Left ventricle myocardium inferior (tissue), 1 donor: Measurements from ENCODE around the gene COG7. TPM values are rescaled to one million over a fixed set of nuclear protein-coding genes. Genes with fewer than 3 reads are reported as not detected.
"Not testable (repeated sequence)": the region's sequence is repeated elsewhere in the genome, so short reads cannot be mapped to it uniquely, and the experiment has no call there.

Source experiments
- DNase-seq: peaks from one replicate; pipeline ENCODE4 v3.0.0-alpha.2; 2020
- H3K27ac ChIP-seq: fragments of 200-600 bp; replicated peaks from 2 replicates; pipeline ENCODE4 v1.8.0; 2021
- H3K27me3 ChIP-seq: fragments of 200-600 bp; 2 replicates; pipeline ENCODE4 v1.8.0; 2021; ENCODE audit warnings: low read depth
- H3K36me3 ChIP-seq: fragments of 200-600 bp; 2 replicates; pipeline ENCODE4 v1.8.0; 2021
- H3K4me1 ChIP-seq: fragments of 200-600 bp; 2 replicates; pipeline ENCODE4 v1.8.0; 2021
- H3K4me3 ChIP-seq: fragments of 200-600 bp; 2 replicates; pipeline ENCODE4 v1.8.0; 2021; ENCODE audit warnings: mild to moderate bottlenecking, moderate library complexity
- H3K9me3 ChIP-seq: fragments of 200-600 bp; replicated peaks from 2 replicates; pipeline ENCODE4 v1.8.0; 2021
- intact Hi-C: fragments of 100-400 bp; cut with micrococcal nuclease; formaldehyde crosslinking; loops from one replicate; pipeline ENCODE4 v1.11.0; 2022
- total RNA-seq: library from RNA; stranded (reverse); fragmentation: NEBNext Ultra II Directional; extraction: Animal tissue kit (Norgen Biotek cat#: 25700); gene quantifications from one replicate; pipeline ENCODE4 v1.2.1, GENCODE V29; 2021
- TF ChIP-seq, protein P1 (sequence below): fragments of 200-600 bp; IDR thresholded peaks from 2 replicates; pipeline ENCODE4 v1.8.0; 2021; ENCODE audit warnings: antibody characterized with exemption, mild to moderate bottlenecking, borderline replicate concordance
- donor health status: DM: no; HTN: yes; CAD: no; lungs with severe emphysema.

COG7 gene
- total RNA-seq, 1 donor from 2014 or later: 11.7 TPM

DNA sequence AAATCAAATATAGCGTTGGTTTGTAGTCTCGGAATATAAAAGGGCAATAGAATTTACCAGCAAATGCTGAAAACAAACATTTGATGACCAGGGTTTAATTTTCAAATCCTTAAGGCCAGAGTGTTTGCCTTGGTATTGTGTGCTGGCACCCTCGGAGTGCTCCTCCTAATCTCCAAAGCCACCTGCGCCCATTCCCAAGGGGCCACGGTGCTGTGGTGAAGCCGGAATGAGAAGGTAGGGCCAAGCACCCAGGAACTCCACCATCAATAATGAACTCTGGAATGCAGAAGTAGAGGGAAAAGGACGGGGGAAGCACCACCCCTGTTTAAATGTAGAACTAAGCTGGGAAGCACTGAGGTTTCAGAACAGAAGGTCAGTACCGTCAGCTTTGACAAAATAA is 51.9 kb downstream of the COG7 start:
- no peak for DNase-seq
- Histone ChIP-seq H3K9me3 (no peaks in the 10 kb centered on the region), H3K36me3 (peaks cover 91% of the 10 kb centered on the region), H3K4me1 (peaks cover 15% of the 10 kb centered on the region), H3K27ac (no peak overlapping the region), H3K27me3 (no peaks in the 10 kb centered on the region), H3K4me3 (no peak overlapping the region)
- TF ChIP-seq, protein P1, sequence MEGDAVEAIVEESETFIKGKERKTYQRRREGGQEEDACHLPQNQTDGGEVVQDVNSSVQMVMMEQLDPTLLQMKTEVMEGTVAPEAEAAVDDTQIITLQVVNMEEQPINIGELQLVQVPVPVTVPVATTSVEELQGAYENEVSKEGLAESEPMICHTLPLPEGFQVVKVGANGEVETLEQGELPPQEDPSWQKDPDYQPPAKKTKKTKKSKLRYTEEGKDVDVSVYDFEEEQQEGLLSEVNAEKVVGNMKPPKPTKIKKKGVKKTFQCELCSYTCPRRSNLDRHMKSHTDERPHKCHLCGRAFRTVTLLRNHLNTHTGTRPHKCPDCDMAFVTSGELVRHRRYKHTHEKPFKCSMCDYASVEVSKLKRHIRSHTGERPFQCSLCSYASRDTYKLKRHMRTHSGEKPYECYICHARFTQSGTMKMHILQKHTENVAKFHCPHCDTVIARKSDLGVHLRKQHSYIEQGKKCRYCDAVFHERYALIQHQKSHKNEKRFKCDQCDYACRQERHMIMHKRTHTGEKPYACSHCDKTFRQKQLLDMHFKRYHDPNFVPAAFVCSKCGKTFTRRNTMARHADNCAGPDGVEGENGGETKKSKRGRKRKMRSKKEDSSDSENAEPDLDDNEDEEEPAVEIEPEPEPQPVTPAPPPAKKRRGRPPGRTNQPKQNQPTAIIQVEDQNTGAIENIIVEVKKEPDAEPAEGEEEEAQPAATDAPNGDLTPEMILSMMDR: no peak
- intact Hi-C loops: no loop called here

DNA sequence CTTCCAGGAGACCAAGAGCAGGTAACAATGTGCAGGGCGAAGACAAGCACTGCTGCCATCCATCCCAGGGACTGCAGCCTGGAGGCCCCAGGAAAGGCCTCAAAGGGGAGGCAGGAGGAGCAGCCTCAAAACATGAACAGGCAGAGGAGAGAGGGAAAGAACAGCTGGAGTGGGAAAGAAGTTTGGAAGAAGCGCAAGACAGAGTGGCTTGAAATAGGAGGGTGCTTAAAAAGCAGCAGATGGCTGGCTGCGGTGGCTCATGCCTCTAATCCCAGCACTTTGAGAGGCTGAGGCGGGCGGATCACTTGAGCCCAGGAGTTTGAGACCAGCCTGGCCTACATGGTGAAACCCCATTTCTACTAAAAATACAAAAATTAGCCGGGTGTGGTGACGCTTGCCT is 52.5 kb downstream of the COG7 start:
- H3K27ac ChIP-seq, intact Hi-C loops, H3K4me3 ChIP-seq, DNase-seq, H3K9me3 ChIP-seq, H3K27me3 ChIP-seq: not testable (repeated sequence)
- H3K4me1 ChIP-seq: peaks cover 15% of the 10 kb centered on the region
- H3K36me3 ChIP-seq: peaks cover 90% of the 10 kb centered on the region

- peak; percentile 34 for DNase-seq
- TF ChIP-seq, protein P1: peak; percentile 39
- Histone ChIP-seq H3K36me3 (peaks cover 81% of the 10 kb centered on the region), H3K27me3 (no peaks in the 10 kb centered on the region), H3K27ac (peak overlapping the region; percentile 73), H3K4me3 (no peak overlapping the region), H3K9me3 (no peaks in the 10 kb centered on the region), H3K4me1 (peaks cover 19% of the 10 kb centered on the region)
- intact Hi-C loops: no loop called here
These were observed 53.8 kb downstream of the COG7 start for GRCh38 chr16:23398987-23399805.

DNA sequence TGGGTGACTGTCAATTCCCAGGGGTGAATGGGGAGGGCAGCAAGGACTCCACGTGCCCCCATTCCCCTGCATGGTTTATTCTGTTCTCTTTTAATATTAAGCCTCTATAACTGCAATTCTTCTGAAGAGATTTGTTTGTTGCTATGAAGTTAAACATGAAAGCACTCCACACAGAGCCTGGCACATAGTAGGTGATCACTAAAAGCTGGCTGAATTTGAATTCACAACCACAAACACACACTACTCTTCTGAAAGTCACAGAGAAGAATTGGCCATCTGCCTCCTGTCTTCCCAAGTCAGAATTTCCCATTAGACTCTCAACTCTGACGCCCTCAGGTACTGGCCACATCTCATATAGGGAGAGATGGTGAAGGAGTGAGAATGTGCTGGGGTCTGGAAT is 55.5 kb downstream of the COG7 start:
- TF ChIP-seq, protein P1: no peak
- no peak overlapping the region for H3K27ac ChIP-seq
- no peak overlapping the region for H3K4me3 ChIP-seq
- no peaks in the 10 kb centered on the region for H3K27me3 ChIP-seq
- H3K4me1 ChIP-seq: peaks cover 35% of the 10 kb centered on the region
- no peaks in the 10 kb centered on the region for H3K9me3 ChIP-seq
- DNase-seq: no peak
- intact Hi-C loops: no loop called here
- peaks cover 72% of the 10 kb centered on the region for H3K36me3 ChIP-seq

DNA sequence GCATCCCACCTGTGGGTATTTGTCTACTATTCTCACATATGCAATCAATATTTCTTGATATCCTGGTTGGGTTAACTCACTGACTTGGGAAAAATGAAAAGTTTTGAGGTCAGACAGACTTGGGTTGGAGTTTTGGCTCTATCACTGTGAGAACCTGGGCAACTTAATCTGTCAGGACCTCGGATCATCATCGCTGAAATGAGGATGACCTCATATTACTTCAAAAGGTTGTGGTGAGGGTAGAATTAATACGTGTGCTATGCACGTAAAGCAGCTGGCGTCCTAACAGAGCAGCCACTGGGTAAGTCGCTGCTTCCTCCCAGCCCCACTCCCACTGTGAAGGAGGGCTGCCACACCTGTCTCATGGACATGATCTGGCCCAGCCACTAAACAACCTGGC is 57.3 kb downstream of the COG7 start:
- Histone ChIP-seq H3K27ac (no peak overlapping the region), H3K4me1 (peaks cover 35% of the 10 kb centered on the region), H3K27me3 (no peaks in the 10 kb centered on the region), H3K9me3 (no peaks in the 10 kb centered on the region), H3K4me3 (no peak overlapping the region), H3K36me3 (peaks cover 72% of the 10 kb centered on the region)
- TF ChIP-seq, protein P1: no peak
- intact Hi-C loops: no loop called here
- DNase-seq: no peak

DNA sequence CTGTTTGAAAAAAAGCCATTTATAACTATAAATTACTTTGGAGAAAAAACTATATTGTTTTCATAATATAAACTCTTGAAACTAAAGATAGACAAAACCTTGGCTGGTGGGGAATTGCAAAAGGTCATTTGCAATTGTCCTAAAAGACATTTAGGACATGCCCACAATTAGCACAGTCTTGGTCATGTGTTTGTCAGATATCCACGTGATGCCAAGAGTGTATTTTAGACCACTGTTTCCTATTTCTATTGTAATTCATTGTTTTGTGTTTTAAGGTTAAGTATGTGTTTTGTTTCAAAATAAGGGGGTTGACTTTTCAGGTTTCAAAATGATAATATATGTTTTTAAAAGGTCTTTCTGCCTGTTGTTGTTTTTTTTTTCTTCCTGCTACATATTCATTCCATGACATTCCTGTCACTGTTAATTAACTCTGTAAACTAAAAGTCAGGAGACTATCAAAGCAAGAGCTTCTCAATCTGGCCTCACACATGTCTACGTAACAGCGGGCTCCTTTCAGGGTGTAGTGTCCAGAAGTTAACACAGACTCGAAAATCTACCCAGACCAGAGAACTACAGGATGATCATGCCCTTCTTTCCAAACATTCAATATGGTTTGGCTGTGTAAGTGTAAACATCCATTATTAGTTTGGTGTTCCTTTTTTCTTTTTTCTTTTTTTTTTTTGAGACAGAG is 58.7 kb downstream of the COG7 start:
- H3K27me3 ChIP-seq: no peaks in the 10 kb centered on the region
- H3K4me1 ChIP-seq: peaks cover 32% of the 10 kb centered on the region
- no peaks in the 10 kb centered on the region for H3K9me3 ChIP-seq
- intact Hi-C loops: no loop called here
- H3K36me3 ChIP-seq: peaks cover 71% of the 10 kb centered on the region
- TF ChIP-seq, protein P1: no peak
- H3K27ac ChIP-seq: peak overlapping the region; percentile 67
- no peak for DNase-seq
- H3K4me3 ChIP-seq: no peak overlapping the region
